Endothelial cell of umbilical vein (primary cell): ENCODE data around the gene SAMD4A. TPM values are rescaled to one million over a fixed set of nuclear protein-coding genes. Genes with fewer than 3 reads are reported as not detected.

Source experiments
- BruUV-seq: library from RNA; stranded (reverse); fragments of 400-500 nt; replicated peaks from 2 replicates; lab custom pipeline; 2021; lab: Mats Ljungman, UMichigan
- CTCF ChIA-PET: fragments of 300-600, 350-600 bp; sonication (Branson Sonifier 250); formaldehyde crosslinking; loops from one replicate; lab custom pipeline; 2021; ENCODE audit warnings: antibody characterized with exemption, inconsistent platforms; lab: Charles Lee
- POLR2A ChIA-PET: fragments of 300-600, 350-600 bp; sonication (Branson Sonifier 250); formaldehyde crosslinking; loops from one replicate; lab custom pipeline; 2021; ENCODE audit warnings: antibody characterized with exemption, inconsistent platforms; lab: Charles Lee
- DNase-seq: peaks from one replicate; pipeline ENCODE4 v3.0.0-alpha.2; 2011; ENCODE audit warnings: low read depth, low spot score
- FAIRE-seq: peaks from 2 replicates; lab custom pipeline; 2011; peaks lifted over from hg19 to GRCh38; lab: Jason Lieb, UNC
- H2AFZ ChIP-seq: 2 replicates; pipeline ENCODE4 v1.6.0; 2012; ENCODE audit warnings: low read depth, low read length, control low read depth, inconsistent platforms
- H3K27ac ChIP-seq: 2 replicates; pipeline ENCODE4 v1.5.1; 2011; ENCODE audit warnings: low read depth, mild to moderate bottlenecking, control low read depth, low read length, moderate library complexity; ENCODE audit not compliant: insufficient read depth
- H3K27me3 ChIP-seq, 2 experiments: 2 replicates each; pipeline versions ENCODE4 v1.6.0 to v1.6.1; 2011; ENCODE audit warnings: low read length in 2 of 2, mixed read lengths in 1 of 2; ENCODE audit not compliant: control insufficient read depth in 2 of 2, insufficient read depth in 2 of 2
- H3K36me3 ChIP-seq, 2 experiments: 2 replicates in 1 of 2; 3 replicates in 1 of 2; pipeline ENCODE4 v1.5.1; 2011; ENCODE audit warnings: low read length in 2 of 2, mild to moderate bottlenecking in 1 of 2, moderate library complexity in 1 of 2; ENCODE audit not compliant: control insufficient read depth in 2 of 2, insufficient read depth in 2 of 2; ENCODE audit errors: extremely low read depth in 1 of 2
- H3K4me1 ChIP-seq: 3 replicates; pipeline ENCODE4 v1.5.1; 2011; ENCODE audit warnings: mild to moderate bottlenecking, low read length; ENCODE audit not compliant: control insufficient read depth, insufficient read depth; ENCODE audit errors: extremely low read depth
- H3K4me2 ChIP-seq: 2 replicates; pipeline ENCODE4 v1.6.1; 2011; ENCODE audit warnings: low read length, control low read depth, mixed read lengths; ENCODE audit not compliant: insufficient read depth
- H3K4me3 ChIP-seq, 3 experiments: fragments of 200-600 bp in 1 of 3; sonication (generic), shearing (Covaris generic) in 1 of 3; replicated peaks in 1 of 3; 2 replicates each; pipeline ENCODE4 v1.5.1; 2011 to 2016; ENCODE audit warnings: control low read depth in 3 of 3, low read length in 3 of 3, mild to moderate bottlenecking in 2 of 3, inconsistent platforms in 1 of 3, low read depth in 1 of 3, moderate library complexity in 1 of 3; ENCODE audit not compliant: insufficient read depth in 1 of 3
- H3K79me2 ChIP-seq: 2 replicates; pipeline ENCODE4 v1.6.0; 2012; ENCODE audit warnings: low read length, inconsistent platforms; ENCODE audit not compliant: control insufficient read depth, insufficient read depth
- H3K9ac ChIP-seq: replicated peaks from 2 replicates; pipeline ENCODE3; 2011; ENCODE audit warnings: low read length, control low read depth; ENCODE audit not compliant: insufficient read depth; ENCODE audit errors: extremely low read depth
- H3K9me1 ChIP-seq: replicated peaks from 3 replicates; pipeline ENCODE4 v1.6.0; 2011; ENCODE audit warnings: mild to moderate bottlenecking, low read length; ENCODE audit not compliant: control insufficient read depth, insufficient read depth; ENCODE audit errors: extremely low read depth
- H3K9me3 ChIP-seq: replicated peaks from 2 replicates; pipeline ENCODE4 v1.5.1; 2012; ENCODE audit warnings: low read length, inconsistent platforms; ENCODE audit not compliant: control insufficient read depth, insufficient read depth
- H4K20me1 ChIP-seq: replicated peaks from 2 replicates; pipeline ENCODE3; 2011; ENCODE audit warnings: mild to moderate bottlenecking, low read length; ENCODE audit not compliant: control insufficient read depth, insufficient read depth; ENCODE audit errors: extremely low read depth
- CTCF ChIP-seq, 2 donors: IDR thresholded peaks; 1 replicate in 1 of 2; 2 replicates in 1 of 2; pipeline ENCODE4 v1.5.1; 2011; ENCODE audit warnings: low read length in 2 of 2, mild to moderate bottlenecking in 2 of 2, moderate library complexity in 2 of 2, control low read depth in 1 of 2, inconsistent platforms in 1 of 2, low read depth in 1 of 2; ENCODE audit not compliant: insufficient read depth in 1 of 2; ENCODE audit errors: extremely low read depth in 1 of 2
- EZH2 ChIP-seq: IDR thresholded peaks from 2 replicates; pipeline ENCODE4 v1.6.1; 2012; ENCODE audit warnings: borderline replicate concordance, low read depth, mild to moderate bottlenecking, moderate library complexity, low read length, inconsistent platforms; ENCODE audit not compliant: severe bottlenecking
- GATA2 ChIP-seq: IDR thresholded peaks from 2 replicates; pipeline ENCODE4 v1.7.0; 2011; ENCODE audit warnings: low read depth, mild to moderate bottlenecking, moderate library complexity, mixed read lengths, low read length; ENCODE audit not compliant: insufficient read length, insufficient read depth
- JUN ChIP-seq: IDR thresholded peaks from 2 replicates; pipeline ENCODE4 v1.6.1; 2011; ENCODE audit warnings: borderline replicate concordance, low read depth; ENCODE audit not compliant: insufficient read length, insufficient read depth
- MYC ChIP-seq: IDR thresholded peaks from one replicate; pipeline ENCODE4 v1.6.1; 2011; ENCODE audit warnings: mild to moderate bottlenecking, low read depth, low read length
- POLR2A ChIP-seq: IDR thresholded peaks from 2 replicates; pipeline ENCODE4 v1.6.1; 2012; ENCODE audit warnings: low read depth, mild to moderate bottlenecking, control low read depth, low read length
- POLR2AphosphoS5 ChIP-seq: IDR thresholded peaks from 2 replicates; pipeline ENCODE4 v1.6.1; 2012; ENCODE audit warnings: low read depth, mild to moderate bottlenecking, control low read depth, low read length, moderate library complexity; ENCODE audit not compliant: insufficient read depth
- dilution Hi-C: fragments of 300-500 bp; cut with MboI; formaldehyde crosslinking; loops from one replicate; pipeline ENCODE4 v1.15.0; 2019; ENCODE audit warnings: low sequenced_read_pairs; ENCODE audit not compliant: extremely low pct_ligation_motif_present
- intact Hi-C: fragments of 100-400 bp; cut with micrococcal nuclease; formaldehyde crosslinking; loops from one replicate; pipeline ENCODE4 v1.10.0; 2022
- polyA plus RNA-seq, 4 experiments: library from polyadenylated mRNA; depleted of rRNA in 3 of 4; stranded (reverse) in 3 of 4; unstranded in 1 of 4; fragments of >200 nt; gene quantifications; 2 replicates each; pipeline versions ENCODE4 v1.2.1 to v1.2.3, GENCODE V29; 2011 to 2012; ENCODE audit warnings: missing spikeins in 1 of 4
- total RNA-seq: library from RNA; stranded (reverse); gene quantifications from 2 replicates; pipeline ENCODE4 v1.2.3, GENCODE V29; 2021
- TF ChIP-seq, protein P1 (sequence below): IDR thresholded peaks from 2 replicates; pipeline ENCODE4 v1.6.1; 2011; ENCODE audit not compliant: insufficient read depth, insufficient read length

Gene SAMD4A
- total and polyA plus RNA-seq, 2 donors (not counting 3 experiments of a cell fraction or from before 2014, with no cell fraction given): 37.7 to 95.3 TPM

- H3K4me2 ChIP-seq: no peak overlapping the region
- TF ChIP-seq CTCF (IDR thresholded peaks at IDR 0.05; ENCODE audit: extremely low read depth in 1 of 2, insufficient read depth in 1 of 2, low read depth in 1 of 2, low read length in 2 of 2) (no peak), POLR2AphosphoS5 (peak; percentile 17), EZH2 (no peak), MYC (no peak), GATA2 (no peak), JUN (no peak), POLR2A (no peak)
- TF ChIP-seq, protein P1, sequence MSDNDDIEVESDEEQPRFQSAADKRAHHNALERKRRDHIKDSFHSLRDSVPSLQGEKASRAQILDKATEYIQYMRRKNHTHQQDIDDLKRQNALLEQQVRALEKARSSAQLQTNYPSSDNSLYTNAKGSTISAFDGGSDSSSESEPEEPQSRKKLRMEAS: no peak
- dilution Hi-C loops (no loop called here), intact Hi-C loops (no loop called here)
- H3K9ac ChIP-seq: no peak overlapping the region
- peaks cover 2 to 5% of the 10 kb centered on the region in 2 experiments for H3K36me3 ChIP-seq
- H3K9me3 ChIP-seq: no peaks in the 10 kb centered on the region
- BruUV-seq: no TSS peak
- peaks cover 47% of the 10 kb centered on the region for H3K79me2 ChIP-seq
- H3K4me1 ChIP-seq: peaks cover 8% of the 10 kb centered on the region
- no peaks in the 10 kb centered on the region for H3K27me3 ChIP-seq
- no peak for FAIRE-seq
- H3K9me1 ChIP-seq: no peaks in the 10 kb centered on the region
- CTCF ChIA-PET: interaction anchor here (1.0 to 1.3 kb wide), 2 partner anchors 29 to 105 kb away, joined by 3 read pairs; partner anchors contain the start of gene SAMD4A
- no peak for DNase-seq
- H4K20me1 ChIP-seq: no peaks in the 10 kb centered on the region
- POLR2A ChIA-PET: no interaction called here
- no peak overlapping the region for H2AFZ ChIP-seq
- H3K27ac ChIP-seq: no peak overlapping the region
- H3K4me3 ChIP-seq: no peak overlapping the region
Measured at GRCh38 chr14:54671537-54671936, 104.6 kb downstream of the SAMD4A start.
